K562 (cell line): ENCODE results near the gene CHMP3. TPM values are rescaled to one million over a fixed set of nuclear protein-coding genes. Genes with fewer than 3 reads are reported as not detected.

ENCODE experiments used
- ATAC-seq: fragments of 200-7000 bp; cut with Tn5 transposase; 3 replicates; pipeline ENCODE4 v1.9.1; 2020; ENCODE audit warnings: moderate library complexity
- BruUV-seq: library from RNA; stranded (reverse); fragments of 400-500 nt; replicated peaks from 2 replicates; lab custom pipeline; 2021; lab: Mats Ljungman, UMichigan
- CTCF ChIA-PET: fragments of 300-600 bp; formaldehyde crosslinking; extraction: SDS; loops from one replicate; lab custom pipeline; 2021; ENCODE audit warnings: low intra/inter-chr PET ratio; lab: Yijun Ruan, JAX
- POLR2A ChIA-PET: fragments of 300-600, 350-650 bp; sonication (Branson Sonifier 250); formaldehyde crosslinking; extraction: SDS; loops from one replicate; lab custom pipeline; 2021; ENCODE audit warnings: antibody characterized with exemption, inconsistent platforms; lab: Yijun Ruan, JAX
- DNase-seq, 4 experiments: peaks; one replicate each; pipeline versions ENCODE4 v3.0.0 to v3.0.0-alpha.2; 2011 to 2018; ENCODE audit warnings: low spot score in 3 of 4, mixed read lengths in 3 of 4; ENCODE audit errors: extremely low read depth in 1 of 4
- FAIRE-seq: peaks from 2 replicates; lab custom pipeline; 2011; peaks lifted over from hg19 to GRCh38; lab: Jason Lieb, UNC
- H2AFZ ChIP-seq: 2 replicates; pipeline ENCODE4 v1.6.0; 2011; ENCODE audit warnings: low read depth, low read length, control low read depth, inconsistent platforms
- H3K27ac ChIP-seq: fragments of 200-600 bp; 3 replicates; pipeline ENCODE4 v1.8.0; 2011; ENCODE audit warnings: low read depth, mild to moderate bottlenecking, control low read depth, inconsistent platforms, low read length, moderate library complexity, mixed read lengths; ENCODE audit errors: extremely low read depth
- H3K27me3 ChIP-seq, 2 experiments: fragments of 300-600 bp in 1 of 2; 2 replicates in 1 of 2; 3 replicates in 1 of 2; pipeline versions ENCODE4 v1.6.0 to v1.8.0; 2011; ENCODE audit warnings: inconsistent platforms in 2 of 2, low read length in 2 of 2, mild to moderate bottlenecking in 1 of 2, mixed read lengths in 1 of 2, moderate library complexity in 1 of 2; ENCODE audit not compliant: control insufficient read depth in 2 of 2, insufficient read depth in 2 of 2
- H3K36me3 ChIP-seq: fragments of 300-600 bp; 3 replicates; pipeline ENCODE4 v1.8.0; 2011; ENCODE audit warnings: mild to moderate bottlenecking, low read length, inconsistent platforms; ENCODE audit not compliant: control insufficient read depth, insufficient read depth
- H3K4me1 ChIP-seq, 2 experiments: fragments of 200-600 bp in 1 of 2; replicated peaks in 1 of 2; 2 replicates in 1 of 2; 3 replicates in 1 of 2; pipeline versions ENCODE4 v1.5.1 to v1.8.0; 2011; ENCODE audit warnings: inconsistent platforms in 2 of 2, low read length in 2 of 2, mild to moderate bottlenecking in 1 of 2, mixed read lengths in 1 of 2, moderate library complexity in 1 of 2; ENCODE audit not compliant: control insufficient read depth in 2 of 2, insufficient read depth in 2 of 2
- H3K4me2 ChIP-seq: 2 replicates; pipeline ENCODE4 v1.6.1; 2011; ENCODE audit warnings: low read length, control low read depth, inconsistent platforms, mixed read lengths; ENCODE audit not compliant: insufficient read depth
- H3K4me3 ChIP-seq: fragments of 200-600 bp; sonication (generic), shearing (Covaris generic); 2 replicates; pipeline ENCODE4 v1.5.1; 2016; ENCODE audit warnings: control low read depth, inconsistent platforms
- H3K79me2 ChIP-seq: fragments of 200-600 bp; 3 replicates; pipeline ENCODE4 v1.8.0; 2011; ENCODE audit warnings: low read length, inconsistent platforms; ENCODE audit not compliant: control insufficient read depth, insufficient read depth
- H3K9ac ChIP-seq, 2 experiments: 2 replicates each; pipeline versions ENCODE4 v1.6.0 to v1.6.1; 2011; ENCODE audit warnings: low read depth in 2 of 2, low read length in 2 of 2, control low read depth in 1 of 2, inconsistent platforms in 1 of 2, mild to moderate bottlenecking in 1 of 2, mixed read lengths in 1 of 2; ENCODE audit not compliant: insufficient read depth in 1 of 2
- H3K9me1 ChIP-seq: one replicate; pipeline ENCODE4 v1.6.0; 2011; ENCODE audit warnings: inconsistent platforms, mild to moderate bottlenecking, low read length, moderate library complexity; ENCODE audit not compliant: control insufficient read depth, insufficient read depth
- H3K9me3 ChIP-seq: replicated peaks from 2 replicates; pipeline ENCODE4 v1.5.1; 2011; ENCODE audit warnings: low read depth, low read length, inconsistent platforms; ENCODE audit not compliant: control insufficient read depth, insufficient read depth
- H4K20me1 ChIP-seq: replicated peaks from 2 replicates; pipeline ENCODE4 v1.6.1; 2011; ENCODE audit warnings: low read length, inconsistent platforms, mixed read lengths; ENCODE audit not compliant: control insufficient read depth, insufficient read depth
- CBX3 ChIP-seq, 2 experiments: IDR thresholded peaks; 1 replicate in 1 of 2; 2 replicates in 1 of 2; pipeline ENCODE4 v1.6.1; 2012; ENCODE audit warnings: inconsistent platforms in 2 of 2, low read length in 2 of 2, borderline replicate concordance in 1 of 2, control low read depth in 1 of 2
- DNMT1 ChIP-seq: fragments of 450-650 bp; IDR thresholded peaks from 2 replicates; pipeline ENCODE4 v1.6.1; 2016; ENCODE audit warnings: antibody characterized with exemption, mild to moderate bottlenecking
- EHMT2 ChIP-seq: fragments of 450-650 bp; IDR thresholded peaks from 2 replicates; pipeline ENCODE4 v1.6.1; 2018; ENCODE audit warnings: antibody characterized with exemption
- MEF2D ChIP-seq: conservative IDR thresholded peaks from 2 replicates; pipeline ENCODE4 v1.6.1; 2016; ENCODE audit warnings: low read depth, missing genetic modification characterization, missing compliant biosample characterization
- NELFE ChIP-seq: IDR thresholded peaks from 2 replicates; pipeline ENCODE4 v1.6.1; 2011; ENCODE audit warnings: mild to moderate bottlenecking; ENCODE audit not compliant: insufficient read depth, insufficient read length
- SOX6 ChIP-seq: fragments of 450-650 bp; IDR thresholded peaks from 2 replicates; pipeline ENCODE4 v1.6.1; 2014; ENCODE audit warnings: mild to moderate bottlenecking
- ZNF217 ChIP-seq: sonication (generic); formaldehyde crosslinking; IDR thresholded peaks from 2 replicates; pipeline ENCODE4 v1.8.0; 2022; ENCODE audit warnings: mild to moderate bottlenecking, missing genetic modification reagents
- WGBS: fragments of 100-300 bp; shearing (Covaris generic); methylation state at CpG from one replicate; pipeline ENCODE4 v1.1.6; 2016; ENCODE audit warnings: low coverage, mixed read lengths; ENCODE audit not compliant: insufficient coverage; ENCODE audit errors: missing lambda C conversion rate; 5-methylcytosine and 5-hydroxymethylcytosine counted together
- in situ Hi-C: fragments of 300-500 bp; cut with MboI; formaldehyde crosslinking; loops from 4 replicates; pipeline ENCODE4 v1.15.0; 2018; ENCODE audit warnings: inconsistent platforms, mixed read lengths
- intact Hi-C: fragments of 100-400 bp; cut with micrococcal nuclease; formaldehyde crosslinking; loops from 2 replicates; pipeline ENCODE4 v1.14.2; 2022
- polyA plus RNA-seq, 8 experiments: library from polyadenylated mRNA; depleted of rRNA in 4 of 8; stranded (reverse) in 5 of 8; unstranded in 3 of 8; fragments of >200 nt; fragmentation: Nextera tagmentation in 2 of 8; fragmentation: Illumina TruSeq in 1 of 8; extraction: Ambion mirVana in 2 of 8; extraction: Trizol in 1 of 8; gene quantifications; 2 replicates each; pipeline versions ENCODE4 v1.2.1 to v1.2.3, GENCODE V29; 2011 to 2014; ENCODE audit warnings: inconsistent platforms in 1 of 8, missing spikeins in 1 of 8
- total RNA-seq, 7 experiments: library from RNA; depleted of rRNA in 6 of 7; stranded (reverse); fragments of >200 nt in 6 of 7; fragmentation: Illumina TruSeq in 2 of 7; extraction: Trizol in 2 of 7; gene quantifications; 2 replicates each; pipeline versions ENCODE4 v1.2.1 to v1.2.3, GENCODE V29; 2011 to 2021; ENCODE audit warnings: low replicate concordance in 1 of 7
- TF ChIP-seq, protein P1 (sequence below): sonication (generic); formaldehyde crosslinking; IDR thresholded peaks from 2 replicates; pipeline ENCODE4 v1.8.1; 2023; ENCODE audit warnings: mild to moderate bottlenecking, missing genetic modification reagents, moderate library complexity
- TF ChIP-seq, protein P2 (sequence below): sonication (generic); formaldehyde crosslinking; IDR thresholded peaks from 2 replicates; pipeline ENCODE4 v1.8.1; 2023; ENCODE audit warnings: mild to moderate bottlenecking, missing genetic modification reagents

Gene CHMP3
- total and polyA plus RNA-seq, 9 of the 15 experiments (the other 6 are each of a cell fraction or from before 2014, with no cell fraction given), result 20.6 to 52.5 (median 31.7) TPM

DNA sequence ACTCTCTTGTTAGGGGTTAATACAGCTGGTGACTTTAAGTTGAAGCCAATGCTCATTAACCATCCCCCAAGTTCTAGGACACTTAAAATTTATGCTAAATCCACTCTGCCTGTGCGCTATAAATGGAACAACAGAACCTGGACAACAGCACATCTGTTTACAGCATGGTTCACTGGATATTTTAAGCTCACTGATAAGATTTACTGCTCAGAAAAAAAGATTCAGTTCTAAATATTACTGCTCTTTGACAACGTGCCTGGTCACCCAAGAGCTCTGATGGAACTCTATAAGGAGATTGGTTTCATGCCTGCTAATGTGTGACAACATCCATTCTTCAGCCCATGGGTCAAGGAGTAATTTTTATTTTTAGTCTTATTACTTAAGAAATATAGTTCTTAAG lies 32.9 kb upstream of the CHMP3 start:
- no TSS peak for BruUV-seq
- CTCF ChIA-PET, result no interaction called here
- intact Hi-C loops (no loop called here), in situ Hi-C loops (no loop called here)
- DNase-seq (no peak), ATAC-seq (no peak), FAIRE-seq (no peak)
- Histone ChIP-seq H3K9me1 (no peaks in the 10 kb centered on the region), H3K9me3 (no peaks in the 10 kb centered on the region), H3K36me3 (no peaks in the 10 kb centered on the region), H3K4me1 (no peaks in the 10 kb centered on the region), H3K27me3 (no peaks in the 10 kb centered on the region), H3K9ac (no peak overlapping the region), H3K79me2 (no peaks in the 10 kb centered on the region), H2AFZ (no peak overlapping the region), H3K27ac (no peak overlapping the region), H3K4me2 (no peak overlapping the region), H4K20me1 (no peaks in the 10 kb centered on the region), H3K4me3 (no peak overlapping the region)
- POLR2A ChIA-PET, result interaction anchor here (1.0 to 1.6 kb wide), 3 partner anchors 9 to 16 kb away, joined by 3 to 8 read pairs (median 3); no protein-coding TSS in a partner anchor
- WGBS, result 10% methylated on average over 2 of the region's 2 CpGs
- TF ChIP-seq NELFE, result no peak
- peak; percentile 62; the same call in 1 of the 2 replicates for TF ChIP-seq MEF2D
- no peak for TF ChIP-seq ZNF217 (CRISPR knock-in tag)
- TF ChIP-seq EHMT2, result no peak
- TF ChIP-seq, protein P1, sequence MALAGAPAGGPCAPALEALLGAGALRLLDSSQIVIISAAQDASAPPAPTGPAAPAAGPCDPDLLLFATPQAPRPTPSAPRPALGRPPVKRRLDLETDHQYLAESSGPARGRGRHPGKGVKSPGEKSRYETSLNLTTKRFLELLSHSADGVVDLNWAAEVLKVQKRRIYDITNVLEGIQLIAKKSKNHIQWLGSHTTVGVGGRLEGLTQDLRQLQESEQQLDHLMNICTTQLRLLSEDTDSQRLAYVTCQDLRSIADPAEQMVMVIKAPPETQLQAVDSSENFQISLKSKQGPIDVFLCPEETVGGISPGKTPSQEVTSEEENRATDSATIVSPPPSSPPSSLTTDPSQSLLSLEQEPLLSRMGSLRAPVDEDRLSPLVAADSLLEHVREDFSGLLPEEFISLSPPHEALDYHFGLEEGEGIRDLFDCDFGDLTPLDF, result no peak
- TF ChIP-seq CBX3 (IDR thresholded peaks at IDR 0.05; ENCODE audit: borderline replicate concordance in 1 of 2, low read length in 2 of 2), result no peak
- TF ChIP-seq, protein P2, sequence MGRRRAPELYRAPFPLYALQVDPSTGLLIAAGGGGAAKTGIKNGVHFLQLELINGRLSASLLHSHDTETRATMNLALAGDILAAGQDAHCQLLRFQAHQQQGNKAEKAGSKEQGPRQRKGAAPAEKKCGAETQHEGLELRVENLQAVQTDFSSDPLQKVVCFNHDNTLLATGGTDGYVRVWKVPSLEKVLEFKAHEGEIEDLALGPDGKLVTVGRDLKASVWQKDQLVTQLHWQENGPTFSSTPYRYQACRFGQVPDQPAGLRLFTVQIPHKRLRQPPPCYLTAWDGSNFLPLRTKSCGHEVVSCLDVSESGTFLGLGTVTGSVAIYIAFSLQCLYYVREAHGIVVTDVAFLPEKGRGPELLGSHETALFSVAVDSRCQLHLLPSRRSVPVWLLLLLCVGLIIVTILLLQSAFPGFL (CRISPR knock-in tag), result no peak
- no peak for TF ChIP-seq SOX6
- no peak for TF ChIP-seq DNMT1
